Effector CD4-positive, alpha-beta T cell (primary cell): ENCODE results near the gene CPXM1.

ENCODE experiments used
- DNase-seq: peaks from one replicate; pipeline ENCODE4 v3.0.0-alpha.2; 2020

The CPXM1 gene

GRCh38 chr20:2747676-2748235 is 52.7 kb downstream of the CPXM1 start:
- no peak for DNase-seq

- no peak for DNase-seq
Observed at GRCh38 chr20:2746636-2747265, 53.7 kb downstream of the CPXM1 start.

- no peak for DNase-seq
Observed at GRCh38 chr20:2745936-2746635, 54.3 kb downstream of the CPXM1 start.

GRCh38 chr20:2745060-2745910 is 55.1 kb downstream of the CPXM1 start:
- no peak for DNase-seq
